Activated CD8-positive, alpha-beta memory T cell treated with anti-CD3 and anti-CD28 coated beads, Interleukin-2, amount 50 U/mL, for 24 hours (primary cell): Measurements from ENCODE around the gene MPC1L.
A peak's percentile ranks its signal among the peaks of the same experiment; 100 is the strongest.

Experiments used
- DNase-seq: peaks from one replicate; pipeline ENCODE4 v3.0.0-alpha.2; 2020; ENCODE audit errors: extremely low read depth

Gene MPC1L

GRCh38 chrX:40628506-40628905 lies 5.3 kb downstream of the MPC1L start:
- no peak for DNase-seq

- no peak for DNase-seq
These were observed 9.0 kb downstream of the MPC1L start for GRCh38 chrX:40632199-40632598.

- DNase-seq = no peak
These were observed 14.5 kb downstream of the MPC1L start for GRCh38 chrX:40637687-40638086.

GRCh38 chrX:40644176-40644575 lies 20.9 kb downstream of the MPC1L start:
- no peak for DNase-seq

GRCh38 chrX:40644821-40645358 lies 21.7 kb downstream of the MPC1L start:
- DNase-seq = no peak

- no peak for DNase-seq
These were observed 23.5 kb downstream of the MPC1L start for GRCh38 chrX:40646489-40647306.

- peak; percentile 73 for DNase-seq
These were observed 24.3 kb downstream of the MPC1L start, which contains the start of gene CXorf38 for GRCh38 chrX:40647307-40648197. TSS of gene CXorf38 (minus strand) at chrX:40647561. CDS start at chrX:40647520, 41 bp downstream.

GRCh38 chrX:40651620-40652223 lies 28.5 kb downstream of the MPC1L start:
- DNase-seq = peak; percentile 27

GRCh38 chrX:40652664-40653063 lies 29.4 kb downstream of the MPC1L start:
- DNase-seq = no peak

- no peak for DNase-seq
These were observed 30.3 kb downstream of the MPC1L start for GRCh38 chrX:40653535-40653934.

- no peak for DNase-seq
These were observed 37.2 kb downstream of the MPC1L start for GRCh38 chrX:40660381-40660780.

- no peak for DNase-seq
These were observed 38.3 kb downstream of the MPC1L start for GRCh38 chrX:40661489-40661888.

GRCh38 chrX:40663078-40663740 lies 40.0 kb downstream of the MPC1L start:
- DNase-seq = no peak

- DNase-seq = no peak
These were observed 40.8 kb downstream of the MPC1L start for GRCh38 chrX:40663880-40664630.

- DNase-seq = no peak
These were observed 47.9 kb downstream of the MPC1L start for GRCh38 chrX:40671126-40671525.
